ENCODE results near the gene KIF16B.

DNA sequence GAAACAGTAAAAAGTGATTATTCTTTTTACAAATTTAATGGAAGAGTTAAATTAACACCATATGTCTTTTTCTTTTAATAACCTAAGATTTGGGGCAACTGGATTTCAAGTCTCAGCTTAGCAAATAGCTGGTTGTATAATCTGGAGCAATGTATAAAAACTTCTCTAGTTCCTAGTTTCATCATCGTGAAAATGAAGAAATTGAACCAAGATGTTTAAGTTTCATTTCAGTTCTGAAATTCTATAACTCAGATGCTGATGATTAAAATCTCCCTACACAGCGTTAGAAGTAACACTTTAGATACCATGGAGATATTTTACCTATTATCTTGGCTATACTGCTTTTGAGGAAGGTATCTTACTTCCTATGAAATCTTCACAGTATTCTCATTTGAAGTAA is 252.0 kb downstream of the KIF16B start:
- TF ChIP-seq, protein P1, sequence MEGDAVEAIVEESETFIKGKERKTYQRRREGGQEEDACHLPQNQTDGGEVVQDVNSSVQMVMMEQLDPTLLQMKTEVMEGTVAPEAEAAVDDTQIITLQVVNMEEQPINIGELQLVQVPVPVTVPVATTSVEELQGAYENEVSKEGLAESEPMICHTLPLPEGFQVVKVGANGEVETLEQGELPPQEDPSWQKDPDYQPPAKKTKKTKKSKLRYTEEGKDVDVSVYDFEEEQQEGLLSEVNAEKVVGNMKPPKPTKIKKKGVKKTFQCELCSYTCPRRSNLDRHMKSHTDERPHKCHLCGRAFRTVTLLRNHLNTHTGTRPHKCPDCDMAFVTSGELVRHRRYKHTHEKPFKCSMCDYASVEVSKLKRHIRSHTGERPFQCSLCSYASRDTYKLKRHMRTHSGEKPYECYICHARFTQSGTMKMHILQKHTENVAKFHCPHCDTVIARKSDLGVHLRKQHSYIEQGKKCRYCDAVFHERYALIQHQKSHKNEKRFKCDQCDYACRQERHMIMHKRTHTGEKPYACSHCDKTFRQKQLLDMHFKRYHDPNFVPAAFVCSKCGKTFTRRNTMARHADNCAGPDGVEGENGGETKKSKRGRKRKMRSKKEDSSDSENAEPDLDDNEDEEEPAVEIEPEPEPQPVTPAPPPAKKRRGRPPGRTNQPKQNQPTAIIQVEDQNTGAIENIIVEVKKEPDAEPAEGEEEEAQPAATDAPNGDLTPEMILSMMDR (IDR thresholded peaks at IDR 0.05; ENCODE audit: control extremely low read depth in 1 of 3, insufficient read depth in 1 of 3, low read depth in 1 of 3, low read length in 3 of 3), result no peak
- no peak for TF ChIP-seq EZH2 (IDR thresholded peaks at IDR 0.05; ENCODE audit: low read depth, low read length, severe bottlenecking)
- no peak for TF ChIP-seq TAF1 (IDR thresholded peaks at IDR 0.05; ENCODE audit: low read depth, low read length)
- no peak for TF ChIP-seq KDM5A (IDR thresholded peaks at IDR 0.05; ENCODE audit: low read length)
- no peak for TF ChIP-seq EP300 (IDR thresholded peaks at IDR 0.05; ENCODE audit: borderline replicate concordance in 1 of 2, low read depth in 2 of 2, low read length in 2 of 2)
- TF ChIP-seq POLR2AphosphoS5 (IDR thresholded peaks at IDR 0.05; ENCODE audit: low read depth, low read length), result no peak

Data from H1 (cell line).